ENCODE measurements around the gene CALHM1.
"Not testable (repeated sequence)": the region's sequence is repeated elsewhere in the genome, so short reads cannot be mapped to it uniquely, and the experiment has no call there.

The CALHM1 gene, protein sequence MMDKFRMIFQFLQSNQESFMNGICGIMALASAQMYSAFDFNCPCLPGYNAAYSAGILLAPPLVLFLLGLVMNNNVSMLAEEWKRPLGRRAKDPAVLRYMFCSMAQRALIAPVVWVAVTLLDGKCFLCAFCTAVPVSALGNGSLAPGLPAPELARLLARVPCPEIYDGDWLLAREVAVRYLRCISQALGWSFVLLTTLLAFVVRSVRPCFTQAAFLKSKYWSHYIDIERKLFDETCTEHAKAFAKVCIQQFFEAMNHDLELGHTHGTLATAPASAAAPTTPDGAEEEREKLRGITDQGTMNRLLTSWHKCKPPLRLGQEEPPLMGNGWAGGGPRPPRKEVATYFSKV

GRCh38 chr10:103458720-103459119 is at the start of gene CALHM1:
TSS of gene CALHM1 (minus strand) at chr10:103458900. CDS start at chr10:103458751, 149 bp downstream.
- DNase-seq (ENCODE audit: low read depth in 2 of 2), result no peak

DNA sequence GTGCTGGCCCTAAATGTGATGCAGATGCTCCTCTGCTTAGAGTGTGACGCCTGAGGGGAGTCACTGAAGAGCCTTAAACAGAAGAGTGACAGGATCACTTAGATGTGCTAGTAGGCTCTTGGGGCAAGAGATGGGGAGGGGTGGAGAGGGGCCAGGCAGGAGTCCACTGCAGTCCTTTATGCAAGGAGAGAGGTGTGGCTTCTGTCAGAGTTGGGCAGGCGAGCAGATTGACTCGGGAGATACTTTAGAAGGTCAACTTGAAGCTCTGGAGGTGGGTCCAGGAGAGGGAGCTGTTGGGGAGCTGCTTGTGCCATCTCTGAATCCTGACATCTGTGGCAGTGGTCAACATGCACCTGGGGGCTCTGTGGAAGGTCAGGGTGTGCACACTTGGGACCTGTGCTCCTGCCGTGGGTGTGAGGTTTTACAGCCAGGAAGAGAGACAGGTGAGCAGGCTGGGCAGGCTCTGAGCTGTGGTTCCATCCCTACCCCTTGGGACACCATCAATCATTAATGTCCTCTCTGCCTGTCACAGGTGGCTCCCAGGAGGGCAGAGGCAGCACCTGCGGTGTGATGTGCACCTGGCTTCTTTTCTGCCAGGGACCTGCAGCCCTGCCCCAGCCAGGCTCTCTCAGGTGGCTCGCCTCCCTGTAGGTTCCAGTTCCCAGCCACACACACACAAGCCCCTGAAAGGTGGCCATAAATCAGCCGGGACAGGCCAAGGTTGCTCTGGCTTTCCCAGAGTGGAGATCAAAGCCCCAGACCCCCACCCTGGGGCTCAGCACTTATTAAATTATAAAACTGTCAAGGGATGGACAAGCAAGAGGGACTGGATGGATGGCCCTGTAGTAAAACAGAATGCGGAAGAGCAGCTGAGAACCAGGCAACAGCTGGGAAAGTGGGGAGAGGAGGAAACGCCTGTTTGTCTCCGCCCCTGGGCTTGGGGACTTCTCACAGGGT is 48.8 kb upstream of the CALHM1 start:
- no peak for DNase-seq (ENCODE audit: low read depth in 2 of 2)

GRCh38 chr10:103506061-103506460 is 47.4 kb upstream of the CALHM1 start:
- no peak for DNase-seq (ENCODE audit: low read depth in 2 of 2)

DNA sequence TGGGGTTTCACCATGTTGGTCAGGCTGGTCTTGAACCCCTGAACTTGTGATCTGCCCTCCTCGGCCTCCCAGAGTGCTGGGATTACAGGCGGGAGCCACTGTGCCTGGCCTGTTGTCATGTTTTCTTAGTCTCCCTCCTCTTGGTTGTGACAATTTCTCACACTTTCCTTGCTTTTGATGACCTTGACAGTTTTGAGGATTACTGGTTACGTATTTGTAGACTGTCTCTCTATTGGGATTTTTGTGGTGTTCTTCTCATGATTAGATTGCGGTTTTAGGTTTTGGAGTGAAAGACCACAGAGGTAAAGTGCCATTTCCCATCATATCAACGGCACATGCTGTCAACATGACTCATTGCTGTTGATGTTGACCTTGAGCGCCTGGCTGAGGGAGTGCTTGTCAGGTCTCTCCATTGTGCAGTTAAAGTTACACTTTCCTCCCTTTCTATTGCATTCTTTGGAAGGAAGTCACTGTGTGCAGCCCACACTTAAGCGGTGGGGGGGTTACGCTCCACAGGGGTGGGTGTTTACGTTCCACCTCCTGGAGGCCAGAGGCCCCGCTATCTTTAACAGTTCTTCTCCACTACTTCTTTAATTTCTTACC is 45.6 kb upstream of the CALHM1 start:
- DNase-seq (ENCODE audit: low read depth in 2 of 2), result peak; percentile 43 to 48

DNA sequence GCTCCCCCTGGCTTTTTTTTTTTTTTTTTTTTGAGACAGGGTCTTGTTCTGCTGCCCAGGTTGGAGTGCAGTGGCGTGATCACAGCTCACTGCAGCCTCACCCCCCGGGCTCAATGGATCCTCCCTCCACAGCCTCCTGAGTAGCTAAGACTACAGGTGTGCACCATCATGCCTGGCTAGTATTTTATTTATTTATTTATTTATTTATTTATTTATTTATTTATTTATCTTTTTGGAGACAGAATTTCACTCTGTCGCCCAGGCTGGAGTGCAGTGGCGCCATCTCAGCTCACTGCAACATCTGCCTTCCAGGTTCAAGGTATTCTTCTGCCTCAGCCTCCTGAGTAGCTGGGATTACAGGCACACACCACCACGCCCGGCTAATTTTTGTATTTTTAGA is 45.1 kb upstream of the CALHM1 start:
- not testable (repeated sequence) for DNase-seq (ENCODE audit: low read depth in 2 of 2)

DNA sequence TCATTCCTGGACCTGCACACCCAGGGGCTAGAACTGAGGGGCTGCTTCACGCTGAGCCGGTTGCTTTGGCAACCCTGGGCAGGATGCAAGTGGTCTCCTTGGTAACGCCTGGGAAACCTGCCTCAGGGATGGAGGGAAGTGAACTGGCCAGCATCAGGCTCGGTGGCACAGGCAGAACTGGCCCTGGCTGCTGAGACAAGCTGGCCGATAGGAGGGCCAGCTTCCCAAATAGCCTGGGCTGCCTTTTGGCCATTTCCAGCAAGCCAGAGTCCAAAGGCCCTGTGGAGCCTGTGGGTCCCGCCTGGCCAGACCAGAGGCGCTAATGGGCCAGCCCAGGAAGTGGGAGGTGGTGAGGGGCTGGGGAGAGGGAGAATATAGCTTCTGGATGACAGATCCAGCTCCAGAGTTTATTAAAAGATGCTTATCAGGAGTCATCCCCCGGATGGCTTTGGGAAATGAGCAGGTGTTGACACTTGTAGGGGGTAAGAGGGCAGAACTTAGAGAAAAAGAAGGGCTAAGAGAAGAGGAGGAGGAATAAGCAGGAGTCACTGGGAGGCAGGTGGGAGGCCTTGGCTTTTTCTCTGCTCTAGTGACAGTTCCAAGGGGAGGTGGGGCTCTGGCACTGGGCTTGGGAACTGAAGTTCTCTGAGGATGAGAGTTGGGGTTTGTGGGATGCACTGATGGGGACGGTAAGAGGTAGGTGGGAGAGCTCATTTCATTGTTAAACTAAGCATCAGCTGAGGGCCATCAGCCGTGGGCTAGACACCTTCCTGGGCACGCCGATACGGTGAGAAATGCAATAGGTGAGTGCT is 44.4 kb upstream of the CALHM1 start:
- DNase-seq (ENCODE audit: low read depth in 2 of 2), result no peak

- no peak for DNase-seq (ENCODE audit: low read depth in 2 of 2)
These were observed 42.5 kb upstream of the CALHM1 start for GRCh38 chr10:103501186-103501585.

- DNase-seq (ENCODE audit: low read depth in 2 of 2), result no peak
These were observed 41.8 kb upstream of the CALHM1 start for GRCh38 chr10:103500481-103500880.

GRCh38 chr10:103499881-103500280 is 41.2 kb upstream of the CALHM1 start:
- DNase-seq (ENCODE audit: low read depth in 2 of 2), result no peak

- no peak for DNase-seq (ENCODE audit: low read depth in 2 of 2)
These were observed 40.4 kb upstream of the CALHM1 start for GRCh38 chr10:103498936-103499638.

- DNase-seq (ENCODE audit: low read depth in 2 of 2), result no peak
These were observed 38.6 kb upstream of the CALHM1 start for GRCh38 chr10:103497161-103497915.

DNA sequence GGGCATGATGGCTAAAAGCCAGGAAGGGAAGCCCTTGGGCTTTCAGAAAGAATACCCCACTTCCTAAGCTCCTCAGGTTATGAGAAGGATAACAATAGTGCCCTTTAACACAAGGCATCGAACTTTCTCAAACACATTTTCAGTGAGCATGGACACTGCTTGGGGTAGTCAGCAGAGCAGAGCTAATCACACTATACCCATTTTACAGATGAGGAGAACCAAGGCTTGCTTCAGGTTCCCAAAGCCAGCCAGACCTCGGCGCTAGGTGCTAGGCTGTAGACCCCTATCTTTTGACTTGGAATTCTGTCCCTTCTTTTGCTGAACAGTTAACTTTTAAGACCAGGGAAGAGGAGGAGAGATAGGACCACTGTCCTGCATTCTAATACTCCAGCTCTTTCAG is 36.6 kb upstream of the CALHM1 start:
- DNase-seq (ENCODE audit: low read depth in 2 of 2), result no peak

- no peak for DNase-seq (ENCODE audit: low read depth in 2 of 2)
These were observed 35.5 kb upstream of the CALHM1 start for GRCh38 chr10:103493916-103494877.

GRCh38 chr10:103493362-103493915 is 34.7 kb upstream of the CALHM1 start, which contains the start of gene NEURL1:
TSS of gene NEURL1 (plus strand) at chr10:103493705. CDS start at chr10:103494388, 683 bp downstream.
- no peak for DNase-seq (ENCODE audit: low read depth in 2 of 2)

GRCh38 chr10:103492655-103493261 is 34.1 kb upstream of the CALHM1 start:
- no peak for DNase-seq (ENCODE audit: low read depth in 2 of 2)

GRCh38 chr10:103491729-103492364 is 33.1 kb upstream of the CALHM1 start:
- DNase-seq (ENCODE audit: low read depth in 2 of 2), result peak; percentile 90 to 91

DNA sequence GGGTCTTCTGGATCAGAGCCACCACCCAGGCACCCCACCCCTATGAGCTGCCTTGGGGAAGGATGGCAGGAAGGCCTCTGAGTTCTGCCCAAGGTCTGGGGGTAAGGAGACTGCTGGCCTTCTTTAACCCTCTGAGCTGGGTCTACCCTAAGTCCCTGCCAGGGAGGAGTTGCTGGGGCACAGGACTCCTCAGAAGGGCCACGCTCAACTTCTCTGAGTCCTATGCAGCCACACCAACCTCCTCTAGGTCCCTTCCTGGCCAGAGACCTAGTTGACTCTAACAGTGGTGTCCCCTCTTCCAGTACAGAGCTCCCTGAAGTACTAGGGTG is 32.2 kb upstream of the CALHM1 start:
- no peak for DNase-seq (ENCODE audit: low read depth in 2 of 2)

DNA sequence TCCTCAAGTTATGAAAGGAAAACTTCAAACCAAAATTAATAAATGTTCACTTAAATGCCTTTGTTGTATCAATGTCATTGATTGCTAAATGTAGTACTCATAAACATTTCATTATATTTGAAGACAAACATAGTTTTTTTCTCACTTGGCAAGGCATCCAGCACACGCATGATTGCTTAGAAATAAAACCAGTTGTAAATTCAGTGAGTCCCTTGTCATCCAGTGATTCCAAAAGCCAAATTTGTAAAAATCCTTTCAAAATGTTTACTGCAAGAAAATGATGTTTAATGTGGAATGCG is 28.7 kb upstream of the CALHM1 start:
- DNase-seq (ENCODE audit: low read depth in 2 of 2), result no peak
